Measurements from ENCODE around the gene RANGRF. TPM values are rescaled to one million over a fixed set of nuclear protein-coding genes. Genes with fewer than 3 reads are reported as not detected.

RANGRF gene
- polyA plus RNA-seq, 1 of the 3 experiments (the other 2 are of a cell fraction) = 55.9 TPM

- H3K9me3 ChIP-seq = no peaks in the 10 kb centered on the region
- H3F3A ChIP-seq (replicated peaks; ENCODE audit: insufficient read depth) = peaks cover 4% of the 10 kb centered on the region
- TF ChIP-seq RFX5 (IDR thresholded peaks at IDR 0.05; ENCODE audit: low read length) = no peak
- no peak for TF ChIP-seq SMC3 (IDR thresholded peaks at IDR 0.05; ENCODE audit: low read depth, low read length)
- TF ChIP-seq GABPA (IDR thresholded peaks at IDR 0.05; ENCODE audit: low read depth) = no peak
- no peak for TF ChIP-seq MAX (IDR thresholded peaks at IDR 0.05; ENCODE audit: low read depth)
- H3K27ac ChIP-seq (ENCODE audit: low read depth in 2 of 2, low read length in 1 of 2) = no peak within 1 kb of the TSS
- 35% methylated on average over 2 of the region's 2 CpGs for WGBS (ENCODE audit: low lambda C conversion rate)
- no peaks in the 10 kb centered on the region for H3K79me2 ChIP-seq (ENCODE audit: insufficient read depth)
- no peak for DNase-seq
- POLR2A ChIA-PET = no interaction called here
- H3K36me3 ChIP-seq (replicated peaks in 1 of 2; ENCODE audit: control insufficient read depth in 1 of 2, insufficient read depth in 2 of 2, low read length in 1 of 2) = no peaks in the 10 kb centered on the region
- no peaks in the 10 kb centered on the region for H3K9me2 ChIP-seq
- no peaks in the 10 kb centered on the region for H3K27me3 ChIP-seq (ENCODE audit: insufficient read depth)
- no peak within 1 kb of the TSS for H3K4me3 ChIP-seq (ENCODE audit: low read depth in 2 of 2, low read length in 1 of 2)
- H4K20me1 ChIP-seq (ENCODE audit: insufficient read depth) = no peaks in the 10 kb centered on the region
- H3K4me1 ChIP-seq (ENCODE audit: control insufficient read depth in 1 of 2, insufficient read depth in 2 of 2, low read depth in 1 of 2, low read length in 1 of 2) = no peaks in the 10 kb centered on the region
- H3K4me2 ChIP-seq = no peak within 1 kb of the TSS
- H3K9ac ChIP-seq = no peak within 1 kb of the TSS
- H2AFZ ChIP-seq (ENCODE audit: low read depth) = no peak within 1 kb of the TSS
- CTCF ChIA-PET = interaction anchor here (1.0 to 3.9 kb wide), 4 partner anchors 12 to 44 kb away, joined by 3 to 16 read pairs (median 5); no protein-coding TSS in a partner anchor
Measured at GRCh38 chr17:8339540-8339939, 51.1 kb downstream of the RANGRF start, which contains the start of gene ODF4. ODF4 (plus strand) TSS chr17:8339840; CDS start chr17:8340052, 212 bp downstream.

Small RNA genes lying within 50 kb of the gene (small RNA-seq; reads per million reads assigned to genes)
- gene RF00265 = 0 reads per million in 7 experiments

Other genes starting within 250 kb of the RANGRF start
- not detected in 2 replicates for gene ALOX15B, start 249.6 kb upstream of the RANGRF start, polyA plus RNA-seq (2012; rRNA removed)
- gene ALOX12B, start 201.0 kb upstream of the RANGRF start, polyA plus RNA-seq (2012; rRNA removed) = 0.20 TPM in 1 of 2 replicates, not detected in the other
- gene ALOXE3, start 170.2 kb upstream of the RANGRF start, polyA plus RNA-seq (2012; rRNA removed) = 0.13 and 0.46 TPM in 2 replicates
- 0.71 and 1.2 TPM in 2 replicates for gene HES7, start 164.6 kb upstream of the RANGRF start, polyA plus RNA-seq (2012; rRNA removed)
- gene PER1, start 136.3 kb upstream of the RANGRF start, polyA plus RNA-seq (2012; rRNA removed) = 32.7 and 56.8 TPM in 2 replicates
- gene VAMP2, start 125.7 kb upstream of the RANGRF start, polyA plus RNA-seq (2012; rRNA removed) = 42.0 and 43.4 TPM in 2 replicates
- gene TMEM107, start 112.3 kb upstream of the RANGRF start, polyA plus RNA-seq (2012; rRNA removed) = 18.6 and 19.2 TPM in 2 replicates
- 3.7 and 4.3 TPM in 2 replicates for gene BORCS6, start 98.5 kb upstream of the RANGRF start, polyA plus RNA-seq (2012; rRNA removed)
- 28.8 and 43.9 TPM in 2 replicates for gene AURKB, start 78.1 kb upstream of the RANGRF start, polyA plus RNA-seq (2012; rRNA removed)
- 11.0 and 12.6 TPM in 2 replicates for gene CTC1, start 40.6 kb upstream of the RANGRF start, polyA plus RNA-seq (2012; rRNA removed)
- 22.4 and 24.0 TPM in 2 replicates for gene PFAS, start 39.4 kb upstream of the RANGRF start, polyA plus RNA-seq (2012; rRNA removed)
- 4.1 and 5.6 TPM in 2 replicates for gene SLC25A35, start 6.7 kb downstream of the RANGRF start, polyA plus RNA-seq (2012; rRNA removed)
- not detected in 2 replicates for gene ARHGEF15, start 21.6 kb downstream of the RANGRF start, polyA plus RNA-seq (2012; rRNA removed)
- not detected in 2 replicates for gene ODF4, start 51.2 kb downstream of the RANGRF start, polyA plus RNA-seq (2012; rRNA removed)
- 4,770 and 5,684 TPM in 2 replicates for gene RPL26, start 94.5 kb downstream of the RANGRF start, polyA plus RNA-seq (2012; rRNA removed)
- gene RNF222, start 109.2 kb downstream of the RANGRF start, polyA plus RNA-seq (2012; rRNA removed) = not detected in 2 replicates
- gene NDEL1, start 147.2 kb downstream of the RANGRF start, polyA plus RNA-seq (2012; rRNA removed) = 49.5 and 58.6 TPM in 2 replicates

Data from SK-N-SH (cell line).